B cell (primary cell): ENCODE data around the gene LIPA.

Experiments used
- CTCF ChIP-seq: fragments of 200-600 bp; IDR thresholded peaks from one replicate; pipeline ENCODE4 v1.8.0; 2022; ENCODE audit warnings: antibody characterized with exemption, mild to moderate bottlenecking
- EZH2 ChIP-seq: IDR thresholded peaks from 2 replicates; pipeline ENCODE4 v1.6.1; 2012; ENCODE audit warnings: borderline replicate concordance, low read depth, mild to moderate bottlenecking, moderate library complexity, low read length; ENCODE audit not compliant: insufficient read depth, poor library complexity, severe bottlenecking

GRCh38 chr10:89203237-89203636, 48.3 kb downstream of the LIPA start:
- no peak for TF ChIP-seq CTCF
- TF ChIP-seq EZH2: no peak
